HG02943 (cell line): ENCODE data around the gene OIP5.
"Not testable (repeated sequence)": the region's sequence is repeated elsewhere in the genome, so short reads cannot be mapped to it uniquely, and the experiment has no call there.

Experiments
- ATAC-seq: cut with Tn5 transposase; IDR thresholded peaks from one replicate; pipeline ENCODE4 v1.9.1; 2021; ENCODE audit warnings: mild to moderate bottlenecking, low read depth, moderate library complexity; ENCODE audit not compliant: unreplicated experiment

OIP5 gene

GRCh38 chr15:41304149-41304770 is 28.1 kb downstream of the OIP5 start:
- no peak for ATAC-seq

DNA sequence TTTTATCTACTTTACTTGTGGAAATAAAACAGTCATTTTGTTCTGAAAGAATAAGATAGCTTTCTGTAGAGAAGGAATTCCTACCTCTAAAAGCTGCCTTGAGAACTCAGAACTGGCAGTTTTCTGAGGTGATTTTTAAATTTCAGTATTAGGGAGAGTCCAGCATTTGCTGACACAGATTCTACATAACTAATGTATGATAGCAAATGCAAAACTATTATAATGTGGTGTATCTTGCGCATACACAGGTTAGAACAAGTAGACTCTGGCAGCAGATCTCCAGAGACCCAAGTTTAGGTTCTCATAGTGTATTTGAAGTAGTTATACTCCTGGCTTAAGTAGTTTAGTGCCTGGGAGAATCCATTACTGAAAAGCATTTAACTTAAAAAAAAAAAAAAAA is 30.8 kb downstream of the OIP5 start:
- no peak for ATAC-seq

- not testable (repeated sequence) for ATAC-seq
Measured at GRCh38 chr15:41301139-41301538, 31.3 kb downstream of the OIP5 start.

DNA sequence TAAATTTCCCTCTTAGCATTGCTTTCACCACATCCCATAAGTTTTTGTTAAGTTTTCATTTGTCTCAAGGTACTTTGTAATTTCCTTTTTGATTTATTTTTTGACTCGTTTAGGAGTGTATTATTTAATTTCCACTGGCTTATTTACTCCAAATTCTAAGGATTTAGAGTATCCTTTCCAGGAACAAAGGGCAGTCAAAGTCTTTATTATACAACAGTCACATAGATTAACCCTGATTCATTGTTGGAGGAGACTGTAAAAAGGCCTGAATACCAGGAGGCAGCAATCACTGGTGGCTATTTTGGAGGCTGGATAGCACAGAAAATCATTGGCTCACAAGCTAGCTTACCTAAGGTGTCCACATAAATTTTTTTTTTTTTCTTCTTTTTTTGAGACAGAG is 39.9 kb downstream of the OIP5 start:
- ATAC-seq, result no peak

DNA sequence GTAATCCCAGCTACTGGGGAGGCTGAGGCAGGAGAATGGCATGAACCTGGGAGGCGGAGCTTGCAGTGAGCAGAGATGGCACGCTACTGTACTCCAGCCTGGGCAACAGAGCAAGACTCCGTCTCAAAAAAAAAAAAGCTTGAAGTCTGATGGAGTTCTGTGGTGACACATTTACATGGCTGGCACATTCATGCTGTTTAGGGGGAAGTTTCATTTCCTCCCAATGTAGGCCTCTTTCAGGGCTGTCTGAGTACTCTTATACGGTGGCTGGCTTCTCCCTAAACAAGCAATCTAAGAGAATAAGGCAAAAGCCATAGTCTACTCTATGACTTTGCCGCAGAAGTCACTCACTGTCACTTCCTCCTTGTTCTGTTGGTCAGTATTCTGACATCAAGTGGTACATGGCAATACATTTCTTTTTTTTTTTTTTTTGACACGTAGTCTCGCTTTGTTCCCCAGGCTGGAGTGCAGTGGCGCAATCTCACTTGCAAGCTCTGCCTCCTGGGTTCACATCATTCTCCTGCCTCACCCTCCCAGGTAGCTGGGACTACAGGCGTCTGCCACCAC is 41.2 kb downstream of the OIP5 start:
- ATAC-seq, result peak; percentile 65

- no peak for ATAC-seq
Measured at GRCh38 chr15:41289953-41290352, 42.4 kb downstream of the OIP5 start.

DNA sequence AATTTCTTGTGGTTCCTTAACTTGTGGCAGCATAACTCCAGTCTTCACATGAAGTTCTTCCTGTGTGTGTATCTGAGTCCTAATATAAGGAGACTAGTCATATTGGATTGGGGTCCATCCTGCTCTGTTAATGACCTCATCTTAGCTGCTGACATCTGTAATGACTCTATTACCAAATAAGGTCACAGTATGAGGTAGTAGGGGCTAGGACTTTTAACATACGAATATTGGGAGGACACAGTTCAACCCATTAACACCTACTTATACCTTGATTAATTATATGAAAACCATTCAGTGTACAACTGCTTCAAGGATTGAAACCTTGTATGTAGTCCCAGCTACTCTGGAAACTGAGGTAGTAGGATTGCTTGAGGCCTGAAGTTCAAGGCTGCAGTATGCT is 43.9 kb downstream of the OIP5 start:
- ATAC-seq, result no peak

DNA sequence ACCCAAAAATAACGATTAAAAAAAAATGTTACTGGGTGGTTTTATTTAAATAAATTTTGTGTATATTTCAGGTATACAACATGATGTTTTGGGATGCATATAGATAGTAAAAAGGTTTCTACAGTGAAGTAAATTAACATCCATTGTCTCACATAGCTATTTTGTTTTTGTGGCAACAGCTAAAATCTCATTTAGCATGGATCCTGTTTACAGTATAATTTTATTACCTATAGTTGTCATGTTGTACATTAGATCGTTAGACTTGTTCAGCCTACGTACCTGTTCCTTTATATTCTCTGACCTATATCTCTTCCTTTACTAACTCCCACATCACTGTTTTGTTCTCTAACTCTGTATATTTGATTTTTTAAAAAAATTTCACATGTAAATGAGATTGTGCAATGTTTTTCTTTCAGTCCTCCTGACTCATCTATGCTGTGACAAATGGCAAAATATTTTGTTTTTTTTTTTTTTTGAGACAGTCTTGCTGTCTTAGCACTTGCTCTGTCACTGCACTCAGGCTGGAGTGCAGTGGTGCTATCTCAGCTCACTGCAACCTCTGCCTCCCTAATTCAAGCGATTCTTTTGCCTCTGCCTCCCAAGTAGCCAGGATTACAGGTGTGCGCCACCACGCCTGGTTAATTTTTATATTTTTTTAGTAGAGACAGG is 45.6 kb downstream of the OIP5 start:
- no peak for ATAC-seq

DNA sequence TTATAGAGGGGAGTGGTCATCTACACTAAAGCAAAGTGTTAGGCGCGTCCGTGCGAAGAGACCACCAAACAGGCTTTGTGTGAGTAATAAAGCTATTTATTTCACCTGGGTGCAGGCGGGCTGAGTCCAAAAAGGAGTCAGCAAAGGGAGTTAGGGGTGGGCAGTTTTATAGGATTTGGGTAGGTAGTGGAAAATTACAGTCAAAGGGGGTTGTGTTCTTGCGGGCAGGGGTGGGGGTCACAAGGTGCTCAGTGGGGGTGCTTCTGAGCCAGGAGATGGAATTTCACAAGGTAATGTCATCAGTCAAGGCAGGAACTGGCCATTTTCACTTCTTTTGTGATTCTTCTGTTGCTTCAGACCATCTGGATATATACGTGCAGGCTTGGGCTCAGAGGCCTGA is 47.1 kb downstream of the OIP5 start:
- no peak for ATAC-seq

DNA sequence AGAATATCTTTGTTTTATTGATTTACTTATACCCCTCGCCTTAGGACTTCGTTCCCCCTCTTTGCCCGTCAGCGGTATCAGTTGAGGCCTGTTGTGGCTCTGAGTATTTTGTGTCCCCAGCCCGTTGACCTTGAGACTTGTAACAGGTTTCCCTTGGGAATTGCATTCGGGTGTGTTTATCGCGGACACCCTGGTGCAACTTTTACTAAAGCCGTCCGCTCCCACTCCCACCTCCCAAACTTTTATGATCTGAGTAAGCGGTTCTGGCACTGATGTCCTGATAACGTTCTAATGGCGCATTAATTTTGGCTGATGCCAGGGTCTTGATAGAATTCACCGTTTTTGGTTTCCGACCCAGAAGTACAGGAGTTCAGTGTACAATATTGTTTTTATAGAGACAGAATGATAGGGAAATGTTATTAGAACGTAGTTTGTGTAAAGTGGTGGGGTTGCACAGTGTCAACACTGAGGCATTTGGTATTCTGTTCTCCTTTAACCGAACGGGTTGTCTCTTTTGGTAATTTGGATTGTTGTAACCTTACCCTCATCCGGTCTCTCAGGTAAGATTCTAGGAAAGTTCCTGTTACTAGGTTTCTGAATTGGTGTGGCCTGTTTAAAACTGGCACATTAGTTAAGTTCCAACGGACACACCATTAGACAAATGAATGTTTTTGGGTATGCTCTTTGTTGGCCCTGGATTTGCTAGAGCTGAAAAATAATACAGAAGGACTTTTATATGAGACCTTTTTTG is 47.8 kb downstream of the OIP5 start:
- ATAC-seq, result no peak

GRCh38 chr15:41283653-41284426 is 48.6 kb downstream of the OIP5 start:
- ATAC-seq, result peak; percentile 92

- ATAC-seq, result not testable (repeated sequence)
Measured at GRCh38 chr15:41282980-41283652, 49.3 kb downstream of the OIP5 start.

GRCh38 chr15:41282436-41282835 is 50.0 kb downstream of the OIP5 start:
- ATAC-seq, result not testable (repeated sequence)

- no peak for ATAC-seq
Measured at GRCh38 chr15:41281236-41281635, 51.2 kb downstream of the OIP5 start.

- no peak for ATAC-seq
Measured at GRCh38 chr15:41279535-41280283, 52.7 kb downstream of the OIP5 start.

GRCh38 chr15:41278319-41278718 is 54.1 kb downstream of the OIP5 start:
- no peak for ATAC-seq

DNA sequence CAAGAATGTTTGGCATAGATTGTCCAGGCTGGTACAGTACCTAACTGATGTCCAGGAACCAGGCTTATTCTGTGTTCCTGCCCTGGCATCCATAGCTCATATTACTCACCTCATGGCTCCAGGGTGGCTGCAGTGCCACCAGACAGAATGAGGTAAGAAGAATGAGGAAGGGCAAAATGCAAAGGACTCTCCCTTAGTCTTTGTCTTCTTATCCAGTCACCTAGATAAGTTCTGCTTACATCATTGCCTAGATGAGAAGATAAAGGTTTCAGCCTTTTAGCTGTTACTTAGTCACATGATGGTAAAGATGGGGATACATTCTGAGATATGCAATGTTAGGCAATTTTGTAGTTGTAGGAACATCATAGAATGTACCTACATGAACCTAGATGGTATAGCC is 55.6 kb downstream of the OIP5 start:
- no peak for ATAC-seq

- ATAC-seq, result no peak
Measured at GRCh38 chr15:41269887-41270286, 62.5 kb downstream of the OIP5 start.

GRCh38 chr15:41263891-41264351 is 68.5 kb downstream of the OIP5 start:
- no peak for ATAC-seq
